Stimulated activated naive CD4-positive, alpha-beta T cell (primary cell): ENCODE data around the gene C2.
"Not testable (repeated sequence)": the region's sequence is repeated elsewhere in the genome, so short reads cannot be mapped to it uniquely, and the experiment has no call there.

Experiments used
- DNase-seq, 6 experiments: peaks; one replicate each; lab custom pipeline; 2025; lab: John Stamatoyannopoulos, UW

C2 gene

DNA sequence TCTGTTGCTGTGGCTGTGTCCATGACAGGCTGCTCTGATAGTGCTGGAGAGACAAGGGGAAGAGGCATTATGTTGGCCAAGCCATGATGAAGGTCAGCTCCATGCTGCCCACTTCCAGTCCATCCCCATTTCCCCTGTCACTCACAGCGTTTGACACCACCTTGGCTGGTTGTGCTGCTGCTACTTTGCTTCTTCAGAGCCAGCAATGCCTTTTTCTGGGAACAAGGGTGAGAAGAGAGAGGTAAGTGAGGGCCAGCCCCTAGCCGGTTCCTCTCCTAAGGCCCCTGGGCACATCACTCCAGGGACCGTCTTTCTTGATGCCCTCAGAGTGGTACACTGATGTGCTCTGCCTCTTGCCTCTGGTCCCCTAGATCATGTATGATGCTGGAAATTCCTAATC, 29.3 kb downstream of the C2 start:
- no peak for DNase-seq

DNA sequence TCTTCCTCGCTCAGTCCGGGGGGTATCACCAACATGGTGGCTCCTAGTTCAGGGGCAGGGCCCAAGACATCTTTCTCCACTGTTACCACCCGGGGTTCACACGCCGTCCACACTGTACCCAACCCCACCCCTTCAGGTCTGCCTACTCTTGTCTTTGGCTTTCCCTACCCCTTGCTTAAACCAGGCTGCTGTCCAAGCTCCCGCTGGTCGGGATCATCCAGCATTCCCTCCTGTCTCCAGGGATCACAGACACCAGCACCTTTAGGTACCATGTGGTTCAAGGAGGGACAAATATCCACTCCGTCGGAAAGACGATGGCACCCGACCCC, 30.9 kb downstream of the C2 start:
- no peak for DNase-seq

DNA sequence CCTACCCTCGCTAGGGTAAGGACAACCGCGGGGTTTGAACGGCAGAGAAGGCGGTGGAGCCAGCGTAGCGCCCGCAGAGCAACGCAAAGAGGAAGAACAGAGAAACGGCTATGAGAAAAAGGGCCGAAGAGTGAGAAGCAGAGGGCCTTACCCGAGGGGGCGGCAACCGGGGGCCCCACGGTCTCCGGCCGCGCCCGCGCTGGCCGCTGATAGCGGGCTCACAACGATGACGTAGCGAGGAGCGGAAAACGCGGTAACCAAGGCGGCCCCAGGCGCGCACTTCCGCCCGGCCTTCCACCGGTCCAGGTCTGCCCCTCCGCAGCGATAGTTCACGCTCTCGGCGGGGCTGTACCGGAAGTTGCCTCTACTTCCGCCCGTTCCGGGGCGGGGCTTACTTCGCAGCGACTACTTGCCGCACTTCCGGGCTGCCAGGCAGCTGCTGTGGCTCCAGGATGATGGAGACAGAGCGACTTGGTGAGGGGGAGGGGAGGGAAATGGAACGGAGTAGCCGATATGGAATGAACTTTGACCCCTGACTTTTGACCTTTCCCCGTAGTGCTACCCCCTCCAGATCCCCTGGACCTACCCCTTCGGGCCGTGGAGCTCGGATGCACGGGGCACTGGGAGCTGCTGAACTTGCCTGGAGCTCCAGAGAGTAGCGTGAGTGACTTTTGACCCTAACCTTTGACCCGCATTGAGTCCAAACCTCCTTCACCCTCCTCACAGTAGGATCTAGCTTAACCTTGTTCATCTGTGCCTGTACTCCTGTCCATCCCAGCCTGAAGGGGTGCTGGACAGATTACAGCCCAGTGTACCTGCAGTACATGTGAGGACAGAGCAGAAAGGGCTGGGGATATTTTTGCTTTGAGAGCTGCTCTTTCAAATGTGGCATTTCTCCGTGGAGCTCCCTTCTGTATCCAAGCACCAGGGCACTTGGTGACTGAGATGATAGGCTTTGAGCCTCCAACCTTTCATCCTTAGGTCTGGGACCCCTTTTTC, 31.5 kb downstream of the C2 start, which contains the start of the genes NELFE and SKIC2:
TSS of gene NELFE (minus strand) at position 231 of the 999 bp plus-strand sequence. CDS start 525 bp downstream, outside the sequence.
TSS of gene SKIC2 (plus strand) at position 435 of the 999 bp plus-strand sequence. CDS start at position 453, 18 bp downstream.
- DNase-seq, result peak; percentile 95 to 98 (median 97)

DNA sequence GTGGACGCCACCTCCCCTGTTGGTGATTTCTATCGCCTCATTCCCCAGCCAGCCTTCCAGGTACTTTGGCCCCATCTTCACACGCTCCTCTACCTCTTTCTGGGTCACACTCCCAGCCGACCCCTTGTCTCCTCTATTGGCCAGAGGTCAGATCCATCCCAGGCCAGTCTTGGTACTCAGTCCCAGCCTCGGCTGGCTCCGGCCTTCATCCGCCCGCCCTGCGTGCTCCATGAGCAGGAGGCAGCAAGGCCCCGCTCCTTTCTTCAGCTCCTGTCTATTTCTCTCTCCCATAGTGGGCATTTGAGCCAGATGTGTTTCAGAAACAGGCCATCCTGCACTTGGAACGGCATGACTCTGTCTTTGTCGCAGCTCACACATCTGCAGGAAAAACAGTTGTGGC, 34.1 kb downstream of the C2 start:
- no peak for DNase-seq

DNA sequence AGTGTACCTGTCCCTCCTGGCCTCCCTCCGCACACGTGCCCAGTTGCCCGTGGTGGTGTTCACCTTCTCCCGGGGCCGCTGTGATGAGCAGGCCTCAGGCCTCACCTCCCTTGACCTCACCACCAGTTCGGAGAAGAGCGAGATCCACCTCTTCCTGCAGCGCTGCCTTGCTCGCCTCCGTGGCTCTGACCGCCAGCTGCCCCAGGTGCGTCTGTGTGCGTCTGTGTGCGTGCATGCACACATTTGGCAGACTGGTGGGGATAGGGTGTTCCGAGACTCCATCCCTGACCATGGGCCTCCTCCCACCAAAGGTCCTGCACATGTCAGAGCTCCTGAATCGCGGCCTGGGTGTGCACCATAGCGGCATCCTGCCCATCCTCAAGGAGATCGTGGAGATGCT, 36.4 kb downstream of the C2 start:
- DNase-seq, result no peak

DNA sequence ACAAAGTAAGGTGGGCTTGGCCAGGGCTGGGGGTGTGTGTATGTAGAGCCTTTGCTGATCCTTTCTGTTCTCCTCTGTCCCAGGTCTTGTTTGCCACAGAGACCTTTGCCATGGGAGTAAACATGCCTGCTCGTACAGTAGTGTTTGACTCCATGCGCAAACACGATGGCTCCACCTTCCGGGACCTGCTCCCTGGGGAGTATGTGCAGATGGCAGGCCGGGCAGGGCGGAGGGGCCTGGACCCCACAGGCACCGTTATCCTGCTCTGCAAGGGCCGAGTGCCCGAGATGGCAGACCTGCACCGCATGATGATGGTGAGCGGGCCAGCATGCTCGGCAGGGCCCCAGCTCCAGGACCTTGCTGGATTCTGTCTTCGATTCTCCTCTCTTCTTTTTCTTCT, 38.2 kb downstream of the C2 start:
- DNase-seq, result no peak

DNA sequence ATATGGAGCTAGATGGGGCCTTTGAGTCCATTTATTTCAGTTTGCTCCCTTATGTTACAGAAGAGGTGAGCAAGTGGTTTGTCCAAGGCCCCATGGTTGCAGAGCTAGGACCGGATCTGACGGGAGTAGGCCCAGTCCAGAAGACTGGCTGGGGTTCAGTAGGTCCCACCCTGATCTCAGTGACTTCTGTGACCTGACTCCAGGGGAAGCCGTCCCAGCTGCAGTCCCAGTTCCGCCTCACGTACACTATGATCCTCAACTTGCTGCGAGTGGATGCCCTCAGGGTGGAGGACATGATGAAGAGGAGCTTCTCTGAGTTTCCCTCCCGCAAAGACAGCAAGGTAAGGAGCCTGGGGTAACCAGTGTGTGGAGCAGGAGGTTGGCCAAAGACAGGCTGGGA, 39.0 kb downstream of the C2 start:
- no peak for DNase-seq

DNA sequence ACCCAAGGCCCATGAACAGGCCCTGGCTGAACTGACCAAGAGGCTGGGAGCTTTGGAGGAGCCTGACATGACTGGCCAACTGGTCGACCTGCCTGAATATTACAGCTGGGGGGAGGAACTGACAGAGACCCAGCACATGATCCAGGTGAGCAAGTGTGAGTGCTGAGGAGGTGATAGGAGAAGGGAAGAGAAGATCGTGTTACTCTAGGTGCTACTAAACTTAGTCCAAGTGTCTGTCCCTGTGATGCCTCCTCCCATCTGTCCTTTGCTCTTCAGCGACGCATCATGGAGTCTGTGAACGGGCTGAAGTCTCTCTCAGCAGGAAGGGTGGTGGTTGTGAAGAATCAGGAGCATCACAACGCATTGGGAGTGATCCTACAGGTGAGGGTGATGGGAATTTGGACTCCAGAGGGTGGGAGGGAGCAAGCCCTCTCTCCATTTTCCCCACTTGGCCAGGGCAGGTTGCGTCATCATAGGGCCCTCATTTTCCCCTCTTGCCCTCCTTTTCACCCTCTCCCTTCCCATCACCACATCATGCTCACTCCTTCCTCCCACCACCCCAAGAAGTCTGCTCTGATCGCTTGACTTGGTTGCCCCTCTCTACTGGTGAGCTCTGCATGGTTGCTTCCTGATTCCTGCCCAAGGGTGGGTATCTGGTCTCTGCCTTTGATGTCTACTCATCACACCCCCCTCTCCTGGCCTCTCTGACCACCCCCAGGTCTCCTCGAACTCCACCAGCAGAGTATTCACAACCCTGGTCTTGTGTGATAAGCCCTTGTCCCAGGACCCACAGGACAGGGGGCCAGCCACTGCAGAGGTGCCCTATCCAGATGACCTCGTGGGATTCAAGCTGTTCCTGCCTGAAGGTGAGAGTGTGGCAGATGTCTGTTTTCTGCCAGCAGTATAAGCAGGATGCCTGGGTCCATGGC, 39.7 kb downstream of the C2 start:
- DNase-seq, result no peak

DNA sequence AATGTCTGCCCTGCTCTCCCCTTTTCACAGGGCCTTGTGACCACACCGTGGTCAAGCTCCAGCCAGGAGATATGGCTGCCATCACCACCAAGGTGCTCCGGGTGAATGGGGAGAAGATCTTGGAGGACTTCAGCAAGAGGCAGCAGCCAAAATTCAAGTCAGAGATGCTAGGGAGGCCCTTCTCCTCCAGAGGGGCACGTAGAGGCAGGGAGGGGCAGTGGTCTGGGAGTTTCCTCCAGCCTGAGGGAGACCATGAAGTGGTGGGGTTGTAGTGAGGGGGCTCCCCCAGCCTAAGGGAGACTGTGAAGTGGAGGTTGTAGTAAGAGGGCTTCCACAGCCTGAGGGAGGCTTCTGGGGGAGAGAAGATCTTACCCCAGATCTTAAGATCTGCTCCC, 40.4 kb downstream of the C2 start:
- no peak for DNase-seq

DNA sequence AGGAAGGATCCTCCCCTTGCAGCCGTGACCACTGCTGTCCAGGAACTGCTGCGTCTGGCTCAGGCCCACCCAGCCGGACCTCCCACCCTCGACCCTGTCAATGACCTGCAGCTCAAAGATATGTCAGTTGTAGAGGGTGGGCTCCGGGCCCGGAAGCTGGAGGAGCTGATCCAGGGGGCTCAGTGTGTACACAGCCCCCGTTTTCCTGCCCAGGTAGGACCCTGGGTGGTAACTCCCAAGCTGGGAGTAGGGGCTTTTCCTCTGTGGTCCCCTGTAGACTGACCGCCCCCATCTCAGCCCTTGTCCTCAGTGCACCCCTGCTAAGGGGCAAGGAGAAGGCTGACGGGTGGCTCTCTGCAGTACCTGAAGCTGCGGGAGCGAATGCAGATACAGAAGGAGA, 40.8 kb downstream of the C2 start:
- no peak for DNase-seq

DNA sequence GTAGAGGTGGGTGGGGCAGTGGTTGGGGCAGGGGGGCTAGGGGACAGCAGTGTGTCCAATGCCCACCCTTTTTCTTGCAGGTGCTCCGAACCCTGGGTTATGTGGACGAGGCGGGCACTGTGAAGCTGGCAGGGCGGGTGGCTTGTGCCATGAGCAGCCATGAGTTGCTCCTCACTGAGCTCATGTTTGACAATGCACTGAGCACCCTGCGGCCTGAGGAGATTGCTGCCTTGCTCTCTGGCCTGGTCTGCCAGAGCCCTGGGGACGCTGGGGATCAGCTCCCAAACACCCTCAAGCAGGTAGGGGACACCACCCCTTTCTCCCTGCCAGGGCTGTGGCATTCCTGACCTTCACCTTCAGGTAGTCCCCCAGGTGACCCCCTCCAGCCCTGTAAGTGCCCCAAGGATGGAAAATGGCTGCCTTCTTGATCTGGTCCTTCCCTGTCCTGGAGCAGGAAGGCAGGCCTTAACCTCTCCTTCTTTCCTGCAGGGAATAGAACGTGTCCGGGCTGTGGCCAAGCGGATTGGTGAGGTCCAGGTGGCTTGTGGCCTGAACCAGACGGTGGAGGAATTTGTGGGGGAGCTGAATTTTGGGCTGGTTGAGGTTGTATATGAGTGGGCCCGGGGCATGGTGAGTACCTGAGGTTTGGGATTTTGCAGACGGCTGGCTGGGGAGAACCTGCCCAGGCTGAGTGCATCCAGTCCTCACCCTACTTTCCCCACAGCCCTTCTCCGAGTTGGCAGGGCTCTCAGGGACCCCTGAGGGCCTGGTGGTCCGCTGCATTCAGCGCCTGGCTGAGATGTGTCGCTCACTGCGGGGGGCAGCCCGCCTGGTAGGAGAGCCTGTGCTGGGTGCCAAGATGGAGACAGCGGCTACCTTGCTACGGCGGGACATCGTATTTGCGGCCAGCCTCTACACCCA, 41.5 kb downstream of the C2 start:
- DNase-seq, result no peak

DNA sequence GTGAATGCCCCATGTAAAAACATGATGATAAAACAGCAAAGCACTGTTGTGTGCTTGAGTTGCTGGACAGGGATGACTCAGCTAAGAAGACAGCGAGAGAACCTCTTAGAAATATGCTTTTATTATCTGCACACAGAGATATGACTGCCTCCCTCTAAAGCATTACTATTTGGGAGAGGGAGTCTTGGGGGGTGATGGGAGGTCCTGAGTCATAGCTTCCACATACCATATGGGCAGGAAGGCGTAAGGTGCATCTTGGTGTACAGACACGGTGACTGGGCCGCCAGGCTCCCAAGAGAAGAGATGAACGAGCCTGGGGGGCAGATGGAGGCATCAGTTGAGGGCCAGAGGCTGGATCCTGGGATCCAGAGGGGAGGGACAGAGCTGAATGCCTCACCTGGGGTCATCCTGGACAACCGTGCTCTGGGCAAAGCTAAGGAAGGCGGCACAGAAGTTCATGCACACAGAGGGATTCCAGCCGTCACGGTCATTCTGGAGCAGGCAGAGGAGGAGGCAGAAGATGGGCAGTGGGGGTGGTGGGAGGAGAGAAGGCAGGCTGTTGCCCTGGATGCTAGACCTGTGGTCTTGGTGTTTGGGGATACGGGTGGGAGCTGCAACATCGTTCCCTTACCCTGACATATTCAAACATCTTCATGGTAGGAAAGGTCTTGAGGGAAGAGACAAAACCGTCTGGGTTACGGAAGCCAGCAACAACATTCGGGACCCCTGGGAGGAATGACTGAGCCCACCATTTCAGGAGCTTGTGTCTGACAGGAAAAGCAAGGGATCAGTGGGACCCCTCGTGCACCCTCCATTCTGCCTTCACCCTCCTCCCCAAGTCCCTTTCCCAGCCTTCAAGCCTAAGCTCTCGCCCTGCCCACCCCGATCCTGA, 42.4 kb downstream of the C2 start:
- no peak for DNase-seq

DNA sequence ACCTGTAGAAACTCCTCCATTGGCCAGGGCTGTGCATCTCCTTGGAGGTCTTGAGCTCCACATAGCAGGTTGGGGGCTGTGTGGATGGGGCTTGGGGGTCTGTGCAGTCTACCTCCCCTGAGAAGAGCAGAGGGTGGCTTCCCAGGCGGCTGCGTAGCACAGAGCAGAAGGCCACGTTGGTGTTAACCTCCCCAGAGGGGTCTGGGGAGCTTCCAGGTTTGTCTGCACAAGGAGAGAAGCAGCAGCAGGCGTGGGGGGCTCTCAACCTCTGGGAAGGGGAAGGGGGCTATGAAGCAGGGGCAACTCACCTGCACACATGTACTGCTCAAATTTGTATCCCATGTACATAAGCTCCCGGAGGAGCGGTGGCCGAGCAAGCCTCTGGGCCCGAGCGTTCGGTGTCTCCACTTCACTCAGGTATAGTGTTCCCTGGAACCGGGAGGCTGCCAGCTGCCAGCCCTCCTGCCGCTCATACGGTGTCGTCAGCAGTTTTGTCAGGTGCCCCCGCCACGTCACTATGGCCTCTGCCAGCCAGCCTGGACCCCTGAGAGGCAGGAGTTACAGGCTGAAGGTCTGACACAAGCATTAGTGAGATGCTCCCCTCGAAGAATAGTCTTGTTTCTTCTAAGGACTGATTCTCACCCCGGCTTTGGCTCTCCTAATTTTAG, 43.2 kb downstream of the C2 start:
- DNase-seq, result no peak

DNA sequence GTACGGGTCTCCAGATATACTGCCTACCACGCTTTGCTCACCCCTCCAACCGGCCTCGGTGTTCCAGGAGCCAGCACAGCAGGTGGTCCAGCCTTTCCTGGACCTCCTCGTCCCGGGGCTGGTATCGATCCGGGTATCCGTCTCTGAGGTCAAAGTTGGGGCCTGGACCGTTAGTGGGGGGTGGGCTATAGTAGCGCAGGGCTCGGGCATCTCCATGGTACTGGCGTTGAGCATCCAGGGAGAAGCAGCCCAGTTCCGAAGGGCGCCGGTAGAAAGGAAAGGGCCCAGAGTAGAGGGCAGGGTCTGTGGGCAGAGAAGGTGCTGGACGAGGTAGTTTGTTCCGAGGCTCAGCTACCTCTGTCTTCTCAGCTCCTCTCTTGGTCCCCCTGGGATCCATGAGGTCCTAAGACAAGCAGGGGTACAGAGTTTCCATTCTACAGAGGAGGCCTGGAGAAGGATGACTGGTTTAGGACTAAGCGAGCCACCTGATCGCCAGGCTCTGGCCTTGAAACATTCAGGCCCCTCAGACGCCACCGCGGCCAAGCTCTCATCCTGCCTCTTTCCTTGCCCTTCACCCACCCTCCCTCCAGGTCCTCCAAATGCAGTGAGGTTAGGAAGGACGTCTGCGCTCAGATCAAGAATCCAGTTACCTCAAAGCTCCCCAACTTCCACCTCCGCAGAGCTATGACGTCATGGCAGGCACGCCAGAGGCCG, 43.9 kb downstream of the C2 start:
- no peak for DNase-seq

DNA sequence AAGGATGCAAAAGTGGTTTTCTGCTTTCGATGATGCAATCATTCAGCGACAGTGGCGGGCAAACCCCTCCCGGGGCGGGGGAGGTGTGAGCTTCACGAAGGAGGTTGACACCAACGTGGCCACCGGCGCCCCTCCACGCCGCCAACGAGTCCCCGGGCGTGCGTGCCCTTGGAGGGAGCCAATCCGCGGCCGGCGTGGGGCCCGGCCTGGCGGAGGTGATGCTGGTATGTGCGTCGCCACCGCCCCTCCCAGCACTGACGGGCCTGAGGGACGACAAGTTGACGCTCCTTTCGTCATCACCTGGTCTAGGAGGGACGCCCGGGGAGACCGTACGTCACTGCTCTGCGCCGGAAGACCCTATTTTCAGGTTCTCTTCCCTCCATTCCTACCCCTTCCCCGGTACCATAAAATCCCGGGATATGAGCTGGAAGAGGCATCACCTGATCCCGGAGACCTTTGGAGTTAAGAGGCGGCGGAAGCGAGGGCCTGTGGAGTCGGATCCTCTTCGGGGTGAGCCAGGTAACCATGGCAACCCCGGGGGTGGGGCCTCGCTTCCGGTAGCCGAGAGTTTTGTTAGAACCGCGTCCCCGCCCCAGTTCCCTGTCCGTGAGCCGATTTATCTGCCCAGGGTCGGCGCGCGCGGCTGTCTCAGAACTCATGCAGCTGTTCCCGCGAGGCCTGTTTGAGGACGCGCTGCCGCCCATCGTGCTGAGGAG, 44.6 kb downstream of the C2 start, which contains the start of gene DXO:
TSS of gene DXO (minus strand) at position 146 of the 716 bp plus-strand sequence. CDS start 463 bp downstream, outside the sequence.
- DNase-seq, result peak; percentile 94 to 100 (median 98)

DNA sequence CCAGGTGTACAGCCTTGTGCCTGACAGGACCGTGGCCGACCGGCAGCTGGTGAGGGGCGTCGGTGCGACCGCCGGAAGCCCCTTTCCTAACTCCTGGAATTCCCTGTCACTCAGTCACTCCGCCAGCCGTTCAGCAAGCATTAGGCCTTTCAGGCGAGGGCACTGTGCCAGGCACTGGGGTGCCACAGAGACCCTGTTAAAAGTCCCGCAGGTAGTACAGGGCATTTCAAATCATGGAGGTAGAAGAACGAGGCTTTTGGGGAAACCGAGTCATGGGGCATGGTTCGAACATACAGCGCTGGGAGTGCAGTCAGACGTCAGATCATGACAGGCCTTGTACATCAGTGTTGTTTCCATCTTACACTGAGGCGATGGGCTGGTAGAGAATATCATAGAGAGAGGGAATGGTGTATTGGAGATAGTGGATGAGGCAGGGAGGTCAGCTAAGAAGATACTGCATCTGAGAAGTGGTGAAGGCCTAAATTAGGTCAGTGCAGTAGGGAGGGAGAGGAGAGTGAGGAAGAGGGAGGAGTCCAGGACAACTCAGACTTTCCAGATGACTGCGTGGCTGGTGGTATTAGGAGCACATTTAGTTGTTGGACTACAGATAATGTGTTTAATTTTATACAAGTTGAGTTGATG, 45.3 kb downstream of the C2 start:
- DNase-seq, result no peak

DNA sequence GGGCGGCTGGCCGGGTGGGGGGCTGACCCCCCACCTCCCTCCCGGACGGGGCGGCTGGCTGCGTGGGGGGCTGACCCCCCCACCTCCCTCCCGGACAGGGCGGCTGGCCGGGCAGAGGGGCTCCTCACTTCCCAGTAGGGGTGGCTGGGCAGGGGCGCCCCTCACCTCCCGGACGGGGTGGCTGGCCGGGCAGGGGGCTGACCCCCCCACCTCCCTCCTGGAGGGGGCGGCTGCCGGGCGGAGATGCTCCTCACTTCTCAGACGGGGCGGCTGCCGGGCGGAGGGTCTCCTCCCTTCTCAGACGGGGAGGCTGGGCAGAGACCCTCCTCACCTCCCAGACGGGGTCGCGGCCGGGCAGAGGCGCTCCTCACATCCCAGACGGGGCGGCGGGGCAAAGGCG, 48.5 kb downstream of the C2 start:
- DNase-seq, result not testable (repeated sequence)
